H1 (cell line): ENCODE data around the gene NUDT3.

Experiments used
- ATF2 ChIP-seq: IDR thresholded peaks from 2 replicates; pipeline ENCODE4 v1.6.1; 2012; ENCODE audit warnings: low read length, inconsistent platforms
- BRCA1 ChIP-seq: IDR thresholded peaks from 2 replicates; pipeline ENCODE4 v1.6.1; 2012; ENCODE audit warnings: low read depth, low read length, improper control_type of control experiment
- EZH2 ChIP-seq: fragments of 200-600 bp; sonication (generic); IDR thresholded peaks from 2 replicates; pipeline ENCODE4 v1.7.1; 2012; ENCODE audit warnings: low read depth, mild to moderate bottlenecking, moderate library complexity, low read length, inconsistent platforms; ENCODE audit not compliant: severe bottlenecking
- HDAC6 ChIP-seq: IDR thresholded peaks from one replicate; pipeline ENCODE4 v1.7.1; 2012; ENCODE audit warnings: low read depth, mild to moderate bottlenecking, inconsistent platforms, low read length, moderate library complexity
- POLR2A ChIP-seq, 2 experiments: IDR thresholded peaks; 1 replicate in 1 of 2; 2 replicates in 1 of 2; pipeline ENCODE4 v1.6.1; 2011; ENCODE audit warnings: low read depth in 2 of 2, low read length in 2 of 2, mild to moderate bottlenecking in 2 of 2; ENCODE audit errors: control extremely low read depth in 1 of 2
- SIN3A ChIP-seq, 2 experiments: IDR thresholded peaks in 1 of 2; conservative IDR thresholded peaks in 1 of 2; 2 replicates each; pipeline ENCODE4 v1.6.1; 2011 to 2012; ENCODE audit warnings: low read length in 2 of 2, improper control_type of control experiment in 1 of 2, low read depth in 1 of 2, mild to moderate bottlenecking in 1 of 2
- TAF7 ChIP-seq: optimal IDR thresholded peaks from 2 replicates; pipeline ENCODE3; 2011; ENCODE audit warnings: low read depth, mild to moderate bottlenecking, inconsistent platforms, low read length, moderate library complexity, borderline replicate concordance

GRCh38 chr6:34359418-34360158 lies 32.9 kb downstream of the NUDT3 start:
- no peak for TF ChIP-seq POLR2A (IDR thresholded peaks at IDR 0.05; ENCODE audit: control extremely low read depth in 1 of 2, low read depth in 2 of 2, low read length in 2 of 2)
- TF ChIP-seq BRCA1 = no peak
- no peak for TF ChIP-seq SIN3A (conservative IDR thresholded peaks at IDR 0.05 in 1 of 2, IDR thresholded peaks at IDR 0.05 in 1 of 2; ENCODE audit: low read depth in 1 of 2, low read length in 2 of 2)
- TF ChIP-seq ATF2 = no peak
- TF ChIP-seq TAF7 = no peak
- TF ChIP-seq HDAC6 = no peak
- no peak for TF ChIP-seq EZH2
